Muscle of leg (tissue), 11 donors: ENCODE data around the gene MSI2. TPM values are rescaled to one million over a fixed set of nuclear protein-coding genes. Genes with fewer than 3 reads are reported as not detected.
A peak's percentile ranks its signal among the peaks of the same experiment; 100 is the strongest.

ENCODE experiments used
- DNase-seq: peaks from one replicate; pipeline ENCODE4 v3.0.0; 2013
- H3K27ac ChIP-seq: one replicate; pipeline ENCODE4 v1.5.1; 2013; ENCODE audit warnings: mild to moderate bottlenecking, low read length, control low read depth
- H3K27me3 ChIP-seq: one replicate; pipeline ENCODE4 v1.6.1; 2013; ENCODE audit warnings: low read length; ENCODE audit not compliant: control insufficient read depth, insufficient read depth
- H3K36me3 ChIP-seq: one replicate; pipeline ENCODE4 v1.6.1; 2013; ENCODE audit warnings: low read length; ENCODE audit not compliant: control insufficient read depth, insufficient read depth
- H3K4me1 ChIP-seq: one replicate; pipeline ENCODE4 v1.6.1; 2013; ENCODE audit warnings: low read length; ENCODE audit not compliant: control insufficient read depth, insufficient read depth
- H3K4me3 ChIP-seq: one replicate; pipeline ENCODE4 v1.5.1; 2013; ENCODE audit warnings: low read length, control low read depth
- H3K9me3 ChIP-seq: replicated peaks from 2 replicates; pipeline ENCODE4 v1.6.1; 2013; ENCODE audit warnings: low read depth, low read length; ENCODE audit not compliant: control insufficient read depth
- WGBS: methylation state at CpG from one replicate; pipeline ENCODE4 v1.1.5; 2013; ENCODE audit warnings: missing lambda C conversion rate; ENCODE audit not compliant: insufficient coverage; 5-methylcytosine and 5-hydroxymethylcytosine counted together
- polyA plus RNA-seq, 8 donors: library from polyadenylated mRNA; unstranded; fragments of 120-200 nt; gene quantifications; one replicate each; pipeline versions ENCODE4 v1.2.1 to v1.2.3, GENCODE V29; 2013; ENCODE audit warnings: inconsistent platforms in 1 of 8, low replicate concordance in 1 of 8; ENCODE audit not compliant: insufficient read length in 8 of 8, insufficient read depth in 1 of 8
- total RNA-seq: library from RNA; stranded (reverse); fragments of 120-200 nt; gene quantifications from one replicate; pipeline ENCODE4 v1.2.4, GENCODE V29; 2013

Gene MSI2
- total and polyA plus RNA-seq, 9 donors, result 21.5 to 32.0 (median 27.4) TPM

DNA sequence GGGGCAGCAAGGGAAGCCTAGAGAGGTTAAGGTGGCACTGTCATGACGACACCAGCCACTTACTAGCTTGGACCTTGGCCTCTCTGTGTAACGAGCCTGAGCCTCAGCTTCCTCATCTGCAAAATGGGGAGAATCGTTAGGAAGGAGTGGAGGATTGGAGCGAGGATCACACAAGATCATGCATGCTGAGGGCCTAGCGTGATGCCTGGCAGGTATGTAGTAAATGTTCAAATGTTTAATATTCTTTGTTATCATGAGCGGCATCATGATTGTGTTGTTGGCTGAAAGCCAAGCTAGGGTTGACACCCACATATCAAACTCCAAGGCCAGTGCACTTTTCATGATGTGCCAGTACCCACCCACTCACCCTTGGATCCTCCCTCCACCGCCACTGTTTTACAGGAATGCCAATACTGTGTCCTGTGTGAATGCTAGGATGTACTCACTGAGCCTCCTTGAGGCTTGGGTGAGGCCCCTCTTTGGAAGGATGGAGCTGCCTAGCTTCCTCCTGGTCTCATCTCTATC is 192.5 kb downstream of the MSI2 start:
- no peaks in the 10 kb centered on the region for H3K36me3 ChIP-seq
- peaks cover 3% of the 10 kb centered on the region for H3K27me3 ChIP-seq
- no peak for DNase-seq
- peaks cover 21% of the 10 kb centered on the region for H3K4me1 ChIP-seq
- WGBS, result 93% methylated on average over 3 of the region's 7 CpGs
- no peak overlapping the region for H3K27ac ChIP-seq
- H3K4me3 ChIP-seq, result no peak overlapping the region
- H3K9me3 ChIP-seq, result no peaks in the 10 kb centered on the region

DNA sequence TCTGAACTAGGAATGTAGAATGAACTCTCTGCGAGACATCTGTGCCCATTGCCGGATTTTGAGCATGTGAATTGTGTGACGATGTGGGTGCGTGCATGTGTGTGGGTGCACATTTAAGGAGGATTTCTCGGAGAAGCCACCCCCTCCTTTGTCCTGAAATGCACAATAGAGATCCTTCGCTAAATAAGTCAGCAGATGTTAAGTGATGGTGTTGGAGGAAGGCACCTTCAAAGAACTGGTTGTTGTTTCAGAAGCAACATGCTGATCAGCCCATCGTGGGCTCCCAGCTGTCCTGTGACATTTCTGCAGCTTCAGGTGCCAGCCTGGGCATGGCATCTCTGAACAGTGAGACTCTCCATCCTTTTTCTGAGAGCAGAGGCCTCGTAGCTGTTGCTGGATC is 194.9 kb downstream of the MSI2 start:
- no peaks in the 10 kb centered on the region for H3K27me3 ChIP-seq
- H3K36me3 ChIP-seq, result no peaks in the 10 kb centered on the region
- H3K4me1 ChIP-seq, result peaks cover 21% of the 10 kb centered on the region
- no peaks in the 10 kb centered on the region for H3K9me3 ChIP-seq
- H3K27ac ChIP-seq, result no peak overlapping the region
- WGBS, result 74% methylated on average over 3 of the region's 8 CpGs
- no peak overlapping the region for H3K4me3 ChIP-seq
- no peak for DNase-seq

DNA sequence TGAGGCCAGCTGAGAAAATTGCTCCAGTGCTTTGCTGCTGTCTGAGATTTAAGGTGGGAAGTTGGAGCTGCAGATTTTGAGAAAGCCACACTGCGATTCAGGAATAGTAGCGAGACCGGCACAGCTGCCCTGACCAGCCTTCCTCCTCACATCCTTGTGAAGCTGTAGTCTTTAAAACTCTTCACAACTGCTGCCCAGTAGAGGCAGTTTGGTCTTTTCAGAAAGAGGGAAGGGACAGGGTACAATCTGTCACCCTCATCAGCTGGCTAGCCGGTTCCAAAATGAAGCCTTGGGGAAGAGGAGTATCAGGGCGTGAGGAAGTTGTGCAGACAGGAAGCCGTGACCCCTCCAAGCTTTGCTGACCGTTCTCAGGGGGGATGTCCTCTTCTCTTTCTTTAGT is 195.3 kb downstream of the MSI2 start:
- Histone ChIP-seq H3K27ac (no peak overlapping the region), H3K27me3 (no peaks in the 10 kb centered on the region), H3K9me3 (no peaks in the 10 kb centered on the region), H3K36me3 (no peaks in the 10 kb centered on the region), H3K4me1 (peaks cover 21% of the 10 kb centered on the region), H3K4me3 (no peak overlapping the region)
- no CpG with 5 or more reads among the region's 7 CpGs for WGBS
- no peak for DNase-seq

DNA sequence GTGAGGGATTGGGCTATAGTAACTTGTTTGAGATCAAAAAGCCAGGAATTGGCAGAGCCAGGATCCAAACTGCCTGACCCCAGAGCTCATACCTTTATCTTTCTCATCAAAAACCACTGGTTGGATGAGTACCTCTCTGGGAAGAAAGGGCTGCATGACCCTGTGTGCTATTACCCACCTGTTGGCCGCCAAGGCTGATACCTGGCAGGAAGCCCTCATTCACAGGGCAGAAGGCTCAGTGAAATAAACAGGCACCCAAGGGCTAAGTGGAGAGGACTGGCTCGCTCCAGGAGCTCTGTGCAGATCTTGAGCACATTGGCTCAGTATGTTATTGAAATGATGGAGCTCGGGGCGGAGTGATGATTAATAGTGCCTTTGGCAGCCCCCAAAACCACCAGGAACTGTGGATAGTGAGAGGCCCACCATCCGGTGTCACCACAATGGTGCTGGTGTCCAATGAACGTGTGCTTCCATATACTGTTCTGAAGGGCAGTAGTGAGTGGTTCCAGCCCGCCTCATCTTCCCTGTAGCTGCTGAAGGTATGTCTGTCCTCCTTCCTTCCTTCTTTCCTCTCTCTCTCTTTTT is 197.6 kb downstream of the MSI2 start:
- no peak overlapping the region for H3K4me3 ChIP-seq
- H3K36me3 ChIP-seq, result no peaks in the 10 kb centered on the region
- 82% methylated on average over 2 of the region's 7 CpGs for WGBS
- no peak for DNase-seq
- no peaks in the 10 kb centered on the region for H3K9me3 ChIP-seq
- no peaks in the 10 kb centered on the region for H3K27me3 ChIP-seq
- H3K27ac ChIP-seq, result no peak overlapping the region
- H3K4me1 ChIP-seq, result peaks cover 13% of the 10 kb centered on the region

DNA sequence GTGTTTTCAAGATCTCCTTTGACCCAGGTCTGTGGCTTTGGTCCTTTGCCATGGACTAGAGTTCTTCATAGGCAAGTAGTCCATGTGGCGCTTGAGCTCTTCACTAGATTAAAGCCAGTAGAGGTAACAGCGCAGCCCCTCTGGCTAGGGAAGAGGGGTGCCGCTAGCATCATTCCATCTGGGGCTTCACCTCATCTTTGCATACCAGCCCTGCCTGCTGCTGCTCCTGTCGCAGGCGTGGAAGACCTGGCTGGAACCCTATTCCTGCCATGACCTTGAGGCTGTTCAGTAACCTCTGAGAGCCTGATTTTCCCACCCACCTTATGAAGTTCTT is 198.4 kb downstream of the MSI2 start:
- Histone ChIP-seq H3K4me3 (no peak overlapping the region), H3K27me3 (no peaks in the 10 kb centered on the region), H3K4me1 (peaks cover 13% of the 10 kb centered on the region), H3K36me3 (no peaks in the 10 kb centered on the region), H3K9me3 (no peaks in the 10 kb centered on the region), H3K27ac (no peak overlapping the region)
- 94% methylated on average over 4 of the region's 5 CpGs for WGBS
- no peak for DNase-seq

DNA sequence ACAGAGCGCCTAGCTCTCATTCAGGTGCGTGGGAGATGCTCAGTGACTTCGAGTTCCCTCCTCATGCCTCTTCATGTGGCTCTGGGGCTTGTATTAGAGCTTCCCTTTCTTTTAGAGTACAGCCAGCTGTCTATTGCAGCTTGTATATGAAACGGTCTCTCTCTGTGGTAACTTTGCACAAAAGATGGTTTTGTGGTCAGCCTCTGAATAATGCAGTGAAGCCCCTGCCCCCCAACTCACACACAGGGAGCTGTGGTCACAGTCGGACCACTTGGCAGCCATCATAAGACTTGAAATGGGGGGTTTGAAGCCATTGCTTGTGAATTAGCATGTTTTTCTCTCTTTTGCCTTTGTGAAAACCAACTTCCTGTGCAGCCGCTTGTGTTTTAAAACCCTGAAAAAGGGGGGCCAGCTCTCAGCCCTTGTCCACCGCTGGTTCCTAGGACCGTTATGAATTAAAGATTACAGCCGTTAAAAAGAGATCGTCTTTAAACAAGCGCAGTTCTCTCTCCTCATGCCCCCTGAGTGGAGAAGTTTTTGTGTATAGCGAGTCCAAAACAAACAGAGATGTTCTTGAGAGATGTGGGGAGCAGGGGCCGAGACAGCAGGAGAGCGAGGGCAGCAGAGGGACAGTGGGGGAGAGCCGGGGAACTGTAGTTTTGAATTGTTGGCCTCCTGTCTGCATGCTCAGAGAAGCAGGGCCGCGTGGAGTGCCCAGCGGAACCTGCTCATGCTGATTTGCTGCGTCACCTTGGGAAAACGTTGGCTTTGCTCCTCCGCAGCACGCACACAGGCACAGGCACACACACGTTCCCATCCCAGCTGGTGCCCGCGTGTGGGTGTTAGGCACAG is 199.0 kb downstream of the MSI2 start:
- no peak overlapping the region for H3K27ac ChIP-seq
- WGBS, result 49% methylated on average over 19 of the region's 25 CpGs
- DNase-seq, result peak; percentile 40

DNA sequence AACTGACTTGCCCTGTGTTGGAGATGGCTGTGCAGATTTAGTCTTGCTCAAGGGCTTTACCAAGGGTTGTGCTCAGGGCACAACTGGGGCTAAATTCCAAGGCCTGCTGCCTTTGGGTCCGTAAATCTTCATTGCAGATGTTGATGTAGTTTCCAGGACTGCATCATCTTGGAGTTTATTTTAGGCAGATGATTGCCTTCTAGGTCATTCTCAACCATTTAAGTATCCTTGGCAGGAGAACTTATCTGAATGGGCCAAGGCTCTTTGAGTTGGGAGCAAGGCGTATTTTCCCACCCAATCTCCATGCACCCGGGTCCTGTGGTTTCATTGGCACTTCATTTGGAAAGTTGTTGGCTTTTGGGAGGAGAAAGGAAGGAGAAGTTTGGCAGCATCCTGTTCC is 200.3 kb downstream of the MSI2 start:
- no peaks in the 10 kb centered on the region for H3K36me3 ChIP-seq
- H3K9me3 ChIP-seq, result no peaks in the 10 kb centered on the region
- H3K27ac ChIP-seq, result no peak overlapping the region
- WGBS, result 60% methylated on average over 1 of the region's 3 CpGs
- H3K4me3 ChIP-seq, result no peak overlapping the region
- peak; percentile 60 for DNase-seq
- H3K27me3 ChIP-seq, result no peaks in the 10 kb centered on the region
- peaks cover 13% of the 10 kb centered on the region for H3K4me1 ChIP-seq

More for the DNA sequence above, 199.0 kb downstream of the MSI2 start:
- Histone ChIP-seq H3K27me3 (no peaks in the 10 kb centered on the region), H3K9me3 (no peaks in the 10 kb centered on the region), H3K4me3 (no peak overlapping the region), H3K36me3 (no peaks in the 10 kb centered on the region), H3K4me1 (peaks cover 13% of the 10 kb centered on the region)

DNA sequence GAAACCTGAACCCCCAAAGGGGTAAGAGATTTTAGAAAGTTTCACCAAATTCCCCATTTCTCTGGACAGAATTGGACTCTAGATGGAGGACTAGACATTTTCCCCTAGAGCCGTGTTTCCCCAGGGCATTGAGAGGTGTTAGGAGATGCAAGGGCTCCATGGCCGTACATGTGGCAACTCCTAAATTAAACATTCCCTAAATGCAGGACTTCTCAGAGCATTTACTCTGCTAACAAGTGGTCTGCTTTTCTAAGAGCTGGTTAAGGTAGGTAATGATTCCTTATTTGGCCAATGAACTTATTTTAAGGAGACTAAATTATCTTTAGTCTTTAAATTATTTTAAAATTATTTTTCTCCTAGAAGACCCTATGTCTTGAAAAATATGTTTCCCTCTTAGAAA is 200.9 kb downstream of the MSI2 start:
- Histone ChIP-seq H3K4me3 (no peak overlapping the region), H3K36me3 (no peaks in the 10 kb centered on the region), H3K27me3 (peaks cover 2% of the 10 kb centered on the region), H3K27ac (no peak overlapping the region), H3K4me1 (peaks cover 7% of the 10 kb centered on the region), H3K9me3 (no peaks in the 10 kb centered on the region)
- no peak for DNase-seq
- WGBS, result no CpG with 5 or more reads among the region's 2 CpGs

DNA sequence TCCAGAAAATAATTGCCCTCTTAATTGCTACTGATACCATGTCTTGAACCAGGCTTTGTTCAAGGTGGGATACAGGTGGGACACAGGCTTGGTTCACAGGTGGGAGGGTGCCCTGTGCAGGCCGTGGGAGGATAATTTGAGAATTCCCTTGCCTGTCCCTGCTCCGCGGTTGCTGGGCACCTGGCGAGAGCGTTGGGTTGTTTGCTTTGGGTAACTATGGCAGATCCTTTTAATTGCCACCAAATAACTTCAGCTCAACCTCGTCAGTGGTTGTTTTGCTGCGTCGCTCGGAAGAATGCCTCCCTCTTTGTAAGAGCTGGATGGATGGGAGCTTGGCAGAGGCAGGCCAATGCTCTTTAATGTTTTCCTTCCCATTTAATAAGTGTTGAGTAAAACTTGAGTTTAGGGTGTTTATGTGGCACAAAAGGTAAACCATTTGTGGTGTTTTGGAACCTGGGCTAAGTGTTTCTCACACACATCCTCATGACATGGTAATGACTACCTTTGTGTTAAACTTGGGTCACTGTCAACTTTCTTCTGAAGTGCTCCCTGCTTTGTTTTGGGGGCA is 202.5 kb downstream of the MSI2 start:
- peaks cover 2% of the 10 kb centered on the region for H3K27me3 ChIP-seq
- H3K4me1 ChIP-seq, result peaks cover 6% of the 10 kb centered on the region
- H3K36me3 ChIP-seq, result no peaks in the 10 kb centered on the region
- 81% methylated on average over 3 of the region's 9 CpGs for WGBS
- no peak for DNase-seq
- H3K4me3 ChIP-seq, result no peak overlapping the region
- H3K27ac ChIP-seq, result no peak overlapping the region
- H3K9me3 ChIP-seq, result no peaks in the 10 kb centered on the region

DNA sequence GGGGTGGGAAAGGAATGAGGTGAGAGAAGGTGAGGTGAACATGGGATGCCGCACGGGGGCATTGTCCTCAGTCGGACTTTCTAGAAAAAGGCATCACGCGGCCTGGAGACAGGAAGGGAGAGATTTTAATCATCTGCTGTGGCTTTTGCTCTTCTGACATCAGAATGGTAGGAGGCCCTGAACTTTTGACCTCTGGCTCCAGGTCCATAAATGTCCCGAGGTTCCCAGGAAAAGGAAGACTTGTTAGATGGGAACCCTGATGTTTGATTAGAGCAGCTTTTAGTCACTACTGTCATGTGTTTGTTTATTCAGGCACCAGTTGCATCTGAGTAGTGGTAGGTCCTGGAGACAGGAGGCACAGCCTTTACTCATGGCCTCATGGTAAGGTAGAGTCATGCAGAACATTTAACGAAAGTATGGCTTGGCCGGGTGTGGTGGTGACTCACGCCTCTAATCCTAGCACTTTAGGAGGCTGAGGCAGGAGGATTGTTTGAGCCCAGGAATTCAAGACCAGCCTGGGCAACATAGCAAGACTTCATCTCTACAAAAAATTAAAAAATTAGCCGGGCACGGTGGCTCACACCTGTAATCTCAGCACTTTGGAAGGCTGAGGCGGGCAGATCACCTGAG is 203.1 kb downstream of the MSI2 start:
- no peaks in the 10 kb centered on the region for H3K36me3 ChIP-seq
- H3K4me1 ChIP-seq, result peaks cover 6% of the 10 kb centered on the region
- peaks cover 2% of the 10 kb centered on the region for H3K27me3 ChIP-seq
- 78% methylated on average over 12 of the region's 12 CpGs for WGBS
- H3K9me3 ChIP-seq, result no peaks in the 10 kb centered on the region
- no peak overlapping the region for H3K4me3 ChIP-seq
- no peak for DNase-seq
- no peak overlapping the region for H3K27ac ChIP-seq
